Kidney epithelial cell (primary cell): ENCODE data around the gene BEX3. TPM values are rescaled to one million over a fixed set of nuclear protein-coding genes. Genes with fewer than 3 reads are reported as not detected.

Experiments
- DNase-seq: peaks from one replicate; pipeline ENCODE4 v3.0.0-alpha.2; 2010; ENCODE audit warnings: low read depth
- H3K27me3 ChIP-seq: 2 replicates; pipeline ENCODE4 v1.6.0; 2011; ENCODE audit warnings: low read length; ENCODE audit not compliant: control insufficient read depth, insufficient read depth
- H3K36me3 ChIP-seq: 2 replicates; pipeline ENCODE4 v1.5.1; 2011; ENCODE audit warnings: low read length; ENCODE audit not compliant: control insufficient read depth, insufficient read depth
- H3K4me3 ChIP-seq: 2 replicates; pipeline ENCODE4 v1.5.1; 2011; ENCODE audit warnings: low read depth, mild to moderate bottlenecking, control low read depth, low read length
- total RNA-seq: library from RNA; depleted of rRNA; stranded (reverse); fragments of >200 nt; gene quantifications from 2 replicates; pipeline ENCODE4 v1.2.3, GENCODE V29; 2015
- TF ChIP-seq, protein P1 (sequence below): IDR thresholded peaks from 2 replicates; pipeline ENCODE4 v1.5.1; 2011; ENCODE audit warnings: mild to moderate bottlenecking, moderate library complexity, low read length, control low read depth, inconsistent platforms; ENCODE audit not compliant: insufficient read depth, poor library complexity, severe bottlenecking

Gene BEX3
- total RNA-seq, 1 donor from 2014 or later = 164 TPM

- H3K4me3 ChIP-seq = no peak overlapping the region
- no peak for DNase-seq
- no peaks in the 10 kb centered on the region for H3K27me3 ChIP-seq
- TF ChIP-seq, protein P1, sequence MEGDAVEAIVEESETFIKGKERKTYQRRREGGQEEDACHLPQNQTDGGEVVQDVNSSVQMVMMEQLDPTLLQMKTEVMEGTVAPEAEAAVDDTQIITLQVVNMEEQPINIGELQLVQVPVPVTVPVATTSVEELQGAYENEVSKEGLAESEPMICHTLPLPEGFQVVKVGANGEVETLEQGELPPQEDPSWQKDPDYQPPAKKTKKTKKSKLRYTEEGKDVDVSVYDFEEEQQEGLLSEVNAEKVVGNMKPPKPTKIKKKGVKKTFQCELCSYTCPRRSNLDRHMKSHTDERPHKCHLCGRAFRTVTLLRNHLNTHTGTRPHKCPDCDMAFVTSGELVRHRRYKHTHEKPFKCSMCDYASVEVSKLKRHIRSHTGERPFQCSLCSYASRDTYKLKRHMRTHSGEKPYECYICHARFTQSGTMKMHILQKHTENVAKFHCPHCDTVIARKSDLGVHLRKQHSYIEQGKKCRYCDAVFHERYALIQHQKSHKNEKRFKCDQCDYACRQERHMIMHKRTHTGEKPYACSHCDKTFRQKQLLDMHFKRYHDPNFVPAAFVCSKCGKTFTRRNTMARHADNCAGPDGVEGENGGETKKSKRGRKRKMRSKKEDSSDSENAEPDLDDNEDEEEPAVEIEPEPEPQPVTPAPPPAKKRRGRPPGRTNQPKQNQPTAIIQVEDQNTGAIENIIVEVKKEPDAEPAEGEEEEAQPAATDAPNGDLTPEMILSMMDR = no peak
- no peaks in the 10 kb centered on the region for H3K36me3 ChIP-seq
These were observed 42.5 kb downstream of the BEX3 start for GRCh38 chrX:103418811-103419340.

GRCh38 chrX:103423955-103424638, 47.8 kb downstream of the BEX3 start:
- no peak for DNase-seq
- H3K27me3 ChIP-seq = no peaks in the 10 kb centered on the region

More at GRCh38 chrX:103423955-103424638, 47.8 kb downstream of the BEX3 start:
- TF ChIP-seq, protein P1 = no peak
- no peaks in the 10 kb centered on the region for H3K36me3 ChIP-seq
- no peak overlapping the region for H3K4me3 ChIP-seq

Other genes starting within 250 kb of the BEX3 start
- gene BEX4, start 161.4 kb upstream of the BEX3 start, total RNA-seq = 80.8 and 84.0 TPM in 2 replicates
- gene TCEAL8, start 121.4 kb upstream of the BEX3 start, total RNA-seq = 89.6 and 91.3 TPM in 2 replicates
- gene TCEAL5, start 99.8 kb upstream of the BEX3 start, total RNA-seq = 0.21 TPM in 1 of 2 replicates, not detected in the other
- gene BEX2, start 65.5 kb upstream of the BEX3 start, total RNA-seq = 74.2 and 81.3 TPM in 2 replicates
- 23.1 and 40.1 TPM in 2 replicates for gene TCEAL7, start 46.3 kb upstream of the BEX3 start, total RNA-seq
- 99.1 and 154 TPM in 2 replicates for gene TCEAL9, start 20.0 kb upstream of the BEX3 start, total RNA-seq
- 0.13 TPM in 1 of 2 replicates, not detected in the other for gene RAB40A, start 143.0 kb downstream of the BEX3 start, total RNA-seq
- 51.0 and 62.0 TPM in 2 replicates for gene TCEAL4, start 209.0 kb downstream of the BEX3 start, total RNA-seq
- 10.5 and 14.9 TPM in 2 replicates for gene TCEAL3, start 231.4 kb downstream of the BEX3 start, total RNA-seq